ENCODE data around the gene REST.

- TF ChIP-seq POLR2A (IDR thresholded peaks at IDR 0.05), result no peak
- TF ChIP-seq, protein P1, sequence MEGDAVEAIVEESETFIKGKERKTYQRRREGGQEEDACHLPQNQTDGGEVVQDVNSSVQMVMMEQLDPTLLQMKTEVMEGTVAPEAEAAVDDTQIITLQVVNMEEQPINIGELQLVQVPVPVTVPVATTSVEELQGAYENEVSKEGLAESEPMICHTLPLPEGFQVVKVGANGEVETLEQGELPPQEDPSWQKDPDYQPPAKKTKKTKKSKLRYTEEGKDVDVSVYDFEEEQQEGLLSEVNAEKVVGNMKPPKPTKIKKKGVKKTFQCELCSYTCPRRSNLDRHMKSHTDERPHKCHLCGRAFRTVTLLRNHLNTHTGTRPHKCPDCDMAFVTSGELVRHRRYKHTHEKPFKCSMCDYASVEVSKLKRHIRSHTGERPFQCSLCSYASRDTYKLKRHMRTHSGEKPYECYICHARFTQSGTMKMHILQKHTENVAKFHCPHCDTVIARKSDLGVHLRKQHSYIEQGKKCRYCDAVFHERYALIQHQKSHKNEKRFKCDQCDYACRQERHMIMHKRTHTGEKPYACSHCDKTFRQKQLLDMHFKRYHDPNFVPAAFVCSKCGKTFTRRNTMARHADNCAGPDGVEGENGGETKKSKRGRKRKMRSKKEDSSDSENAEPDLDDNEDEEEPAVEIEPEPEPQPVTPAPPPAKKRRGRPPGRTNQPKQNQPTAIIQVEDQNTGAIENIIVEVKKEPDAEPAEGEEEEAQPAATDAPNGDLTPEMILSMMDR (IDR thresholded peaks at IDR 0.05), result no peak
Measured at GRCh38 chr4:56981795-56982201, 74.1 kb downstream of the REST start.

Measured in heart left ventricle (tissue), 13 donors.